ENCODE data around the gene NAA25. TPM values are rescaled to one million over a fixed set of nuclear protein-coding genes. Genes with fewer than 3 reads are reported as not detected.
"Not testable (repeated sequence)": the region's sequence is repeated elsewhere in the genome, so short reads cannot be mapped to it uniquely, and the experiment has no call there.

Gene NAA25
- total and polyA plus RNA-seq, 2 experiments from 2014 or later: 18.7 to 19.1 TPM

DNA sequence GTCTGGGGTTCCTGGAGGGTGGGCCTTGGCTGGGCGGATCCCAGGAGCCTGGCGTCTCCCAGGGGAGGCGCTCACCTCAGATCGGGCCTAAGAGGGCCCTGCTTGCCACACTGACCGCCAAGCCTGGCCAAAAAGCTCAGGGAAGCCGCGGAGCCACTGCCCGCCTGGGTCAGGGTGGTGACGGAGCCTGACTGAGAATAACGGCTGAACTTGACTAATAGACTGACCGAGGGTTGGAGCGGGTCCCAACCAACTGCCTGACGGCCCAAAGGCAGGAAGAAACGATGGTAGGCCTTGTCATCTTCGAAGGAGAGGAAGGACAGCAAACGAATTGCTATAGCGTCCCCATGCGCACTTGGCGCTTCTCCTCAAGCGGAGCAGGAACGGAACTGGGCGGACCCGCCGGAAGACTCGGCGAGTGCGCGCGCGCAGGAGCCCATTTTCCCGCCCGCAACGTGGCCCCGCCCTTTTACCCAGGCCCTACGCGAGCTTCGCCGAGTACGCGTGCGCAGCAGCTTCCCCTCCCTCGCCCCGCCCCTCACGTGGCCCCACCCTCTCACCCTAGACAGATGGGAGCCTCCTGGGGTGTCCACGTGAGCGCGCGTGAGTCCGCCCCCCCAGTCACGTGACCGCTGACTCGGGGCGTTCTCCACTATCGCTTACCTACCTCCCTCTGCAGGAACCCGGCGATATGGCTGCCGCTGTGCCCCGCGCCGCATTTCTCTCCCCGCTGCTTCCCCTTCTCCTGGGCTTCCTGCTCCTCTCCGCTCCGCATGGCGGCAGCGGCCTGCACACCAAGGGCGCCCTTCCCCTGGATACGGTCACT lies 95.6 kb downstream of the NAA25 start, which contains the start of the genes ERP29 and TMEM116:
Gene ERP29, plus strand, starts transcription at position 652 of the 826 bp plus-strand sequence. Its CDS starts 40 bp downstream, at position 692.
Gene TMEM116, minus strand, starts transcription at position 391 of the 826 bp plus-strand sequence. CDS start 7,895 bp downstream, outside the sequence.
- H3K36me3 ChIP-seq (replicated peaks; ENCODE audit: insufficient read depth, low read depth): peaks cover 5% of the 10 kb centered on the region

GRCh38 chr12:112011685-112012084 lies 96.9 kb downstream of the NAA25 start:
- peak overlapping the region; percentile 83 for H3K4me2 ChIP-seq
- H3K27ac ChIP-seq: no peak overlapping the region
- TF ChIP-seq EZH2phosphoT487 (IDR thresholded peaks at IDR 0.05; ENCODE audit: low read depth, severe bottlenecking, unreplicated experiment) (no peak), EZH2 (IDR thresholded peaks at IDR 0.05; ENCODE audit: borderline replicate concordance) (no peak), CTCF (IDR thresholded peaks at IDR 0.05; ENCODE audit: poor library complexity) (no peak)
- H2AFZ ChIP-seq: no peak overlapping the region
- peaks cover 5% of the 10 kb centered on the region for H3K36me3 ChIP-seq (replicated peaks; ENCODE audit: insufficient read depth, low read depth)
- H3K9me3 ChIP-seq (ENCODE audit: low read depth): peaks cover 6% of the 10 kb centered on the region
- H4K20me1 ChIP-seq (ENCODE audit: insufficient read depth, poor library complexity, severe bottlenecking): peaks cover 6% of the 10 kb centered on the region
- H3K27me3 ChIP-seq: no peaks in the 10 kb centered on the region
- H3K9me2 ChIP-seq (replicated peaks; ENCODE audit: insufficient read depth): no peaks in the 10 kb centered on the region
- DNase-seq (ENCODE audit: low spot score): no peak
- no peak overlapping the region for H3K4me3 ChIP-seq
- peaks cover 20% of the 10 kb centered on the region for H3K4me1 ChIP-seq (ENCODE audit: insufficient read depth)
- H3K79me2 ChIP-seq: peaks cover 40% of the 10 kb centered on the region
- WGBS (ENCODE audit: low lambda C conversion rate, missing lambda C conversion rate): 93% methylated on average over 8 of the region's 8 CpGs

More for the DNA sequence above, 95.6 kb downstream of the NAA25 start, which contains the start of the genes ERP29 and TMEM116:
- Histone ChIP-seq H3K27ac (peak within 1 kb of the TSS; percentile 95), H3K4me3 (peak within 1 kb of the TSS; percentile 57), H4K20me1 (ENCODE audit: insufficient read depth, poor library complexity, severe bottlenecking) (peaks cover 14% of the 10 kb centered on the region), H3K27me3 (no peaks in the 10 kb centered on the region), H3K4me1 (ENCODE audit: insufficient read depth) (peaks cover 20% of the 10 kb centered on the region), H3K9me3 (ENCODE audit: low read depth) (peaks cover 6% of the 10 kb centered on the region), H3K9me2 (replicated peaks; ENCODE audit: insufficient read depth) (no peaks in the 10 kb centered on the region), H3K4me2 (peak within 1 kb of the TSS; percentile 88), H2AFZ (peak within 1 kb of the TSS; percentile 75), H3K79me2 (peaks cover 53% of the 10 kb centered on the region)
- peak; percentile 100 for DNase-seq (ENCODE audit: low spot score)
- no peak for TF ChIP-seq EZH2phosphoT487 (IDR thresholded peaks at IDR 0.05; ENCODE audit: low read depth, severe bottlenecking, unreplicated experiment)
- peak; percentile 52 for TF ChIP-seq CTCF (IDR thresholded peaks at IDR 0.05; ENCODE audit: poor library complexity)
- no peak for TF ChIP-seq EZH2 (IDR thresholded peaks at IDR 0.05; ENCODE audit: borderline replicate concordance)
- WGBS (ENCODE audit: low lambda C conversion rate, missing lambda C conversion rate): under 1% methylated on average over 43 of the region's 67 CpGs

- H3K9me2 ChIP-seq (replicated peaks; ENCODE audit: insufficient read depth): no peaks in the 10 kb centered on the region
- no peak overlapping the region for H3K27ac ChIP-seq
- H3K79me2 ChIP-seq: peaks cover 33% of the 10 kb centered on the region
- peaks cover 2% of the 10 kb centered on the region for H3K9me3 ChIP-seq (ENCODE audit: low read depth)
- peaks cover under 1% of the 10 kb centered on the region for H3K36me3 ChIP-seq (replicated peaks; ENCODE audit: insufficient read depth, low read depth)
- H2AFZ ChIP-seq: no peak overlapping the region
- H3K27me3 ChIP-seq: no peaks in the 10 kb centered on the region
- H3K4me3 ChIP-seq: no peak overlapping the region
- H4K20me1 ChIP-seq (ENCODE audit: insufficient read depth, poor library complexity, severe bottlenecking): no peaks in the 10 kb centered on the region
- peaks cover 25% of the 10 kb centered on the region for H3K4me1 ChIP-seq (ENCODE audit: insufficient read depth)
- TF ChIP-seq CTCF (IDR thresholded peaks at IDR 0.05; ENCODE audit: poor library complexity) (no peak), EZH2 (IDR thresholded peaks at IDR 0.05; ENCODE audit: borderline replicate concordance) (no peak)
- WGBS (ENCODE audit: low lambda C conversion rate, missing lambda C conversion rate): 98% methylated on average over 8 of the region's 8 CpGs
- H3K4me2 ChIP-seq: no peak overlapping the region
- no peak for DNase-seq (ENCODE audit: low spot score)
These were observed 97.9 kb downstream of the NAA25 start for GRCh38 chr12:112010415-112011344.

GRCh38 chr12:112009596-112009995 lies 99.0 kb downstream of the NAA25 start:
- H3K27me3 ChIP-seq; H4K20me1 ChIP-seq (ENCODE audit: insufficient read depth, poor library complexity, severe bottlenecking); H3K9me3 ChIP-seq (ENCODE audit: low read depth); H3K36me3 ChIP-seq (replicated peaks; ENCODE audit: insufficient read depth, low read depth); DNase-seq (ENCODE audit: low spot score); H3K9me2 ChIP-seq (replicated peaks; ENCODE audit: insufficient read depth); H3K4me2 ChIP-seq; H3K4me3 ChIP-seq; H2AFZ ChIP-seq; H3K27ac ChIP-seq: not testable (repeated sequence)
- Histone ChIP-seq H3K79me2 (peaks cover 22% of the 10 kb centered on the region), H3K4me1 (ENCODE audit: insufficient read depth) (peaks cover 25% of the 10 kb centered on the region)
- 68% methylated on average over 3 of the region's 3 CpGs for WGBS (ENCODE audit: low lambda C conversion rate, missing lambda C conversion rate)
